GM12878 (cell line): ENCODE data around the gene MMP7. TPM values are rescaled to one million over a fixed set of nuclear protein-coding genes. Genes with fewer than 3 reads are reported as not detected.

Source experiments
- ATAC-seq: fragments of 200-7000 bp; cut with Tn5 transposase; 3 replicates; pipeline ENCODE4 v1.9.1; 2020; ENCODE audit warnings: mild to moderate bottlenecking, moderate library complexity
- BruUV-seq: library from RNA; stranded (reverse); fragments of 400-500 nt; replicated peaks from 2 replicates; lab custom pipeline; 2021; lab: Mats Ljungman, UMichigan
- CTCF ChIA-PET: fragments of 300-600 bp; sonication (Branson Sonifier 250); formaldehyde crosslinking; extraction: SDS; loops from one replicate; lab custom pipeline; 2021; ENCODE audit warnings: inconsistent platforms; lab: Yijun Ruan, JAX
- POLR2A ChIA-PET: fragments of 350-600 bp; formaldehyde crosslinking; extraction: SDS; loops from one replicate; lab custom pipeline; 2021; ENCODE audit warnings: inconsistent platforms; lab: Charles Lee
- RAD21 ChIA-PET: fragments of 300-600 bp; sonication (Branson Sonifier 250); formaldehyde crosslinking; loops from one replicate; lab custom pipeline; 2023; ENCODE audit warnings: antibody characterized with exemption; ENCODE audit not compliant: unreplicated experiment; lab: Charles Lee
- SMC1A ChIA-PET: fragments of 300-600 bp; sonication (Branson Sonifier 250); formaldehyde crosslinking; loops from one replicate; lab custom pipeline; 2023; ENCODE audit not compliant: unreplicated experiment, uncharacterized antibody; lab: Charles Lee
- DNase-seq: peaks from one replicate; pipeline ENCODE4 v3.0.0-alpha.2; 2011; ENCODE audit warnings: low read depth, low spot score
- FAIRE-seq: peaks from 3 replicates; lab custom pipeline; 2011; peaks lifted over from hg19 to GRCh38; lab: Jason Lieb, UNC
- H2AFZ ChIP-seq: 2 replicates; pipeline ENCODE4 v1.6.0; 2011; ENCODE audit warnings: low read depth, low read length, control low read depth; ENCODE audit not compliant: control insufficient read depth
- H3K27ac ChIP-seq: 2 replicates; pipeline ENCODE4 v1.5.1; 2011; ENCODE audit warnings: control low read depth; ENCODE audit not compliant: control insufficient read depth, insufficient read depth
- H3K27me3 ChIP-seq, 2 experiments: replicated peaks in 1 of 2; 2 replicates each; pipeline versions ENCODE4 v1.6.0 to v1.6.1; 2011; ENCODE audit warnings: low read length in 1 of 2; ENCODE audit not compliant: control insufficient read depth in 2 of 2, insufficient read depth in 2 of 2
- H3K36me3 ChIP-seq, 2 experiments: 2 replicates each; pipeline ENCODE4 v1.5.1; 2011; ENCODE audit warnings: low read length in 1 of 2; ENCODE audit not compliant: control insufficient read depth in 2 of 2, insufficient read depth in 2 of 2
- H3K4me1 ChIP-seq: 2 replicates; pipeline ENCODE4 v1.6.1; 2011; ENCODE audit warnings: mild to moderate bottlenecking, low read length, moderate library complexity, mixed read lengths; ENCODE audit not compliant: control insufficient read depth, insufficient read depth
- H3K4me2 ChIP-seq: 2 replicates; pipeline ENCODE4 v1.6.0; 2011; ENCODE audit warnings: control low read depth; ENCODE audit not compliant: control insufficient read depth, insufficient read depth
- H3K4me3 ChIP-seq: fragments of 200-600 bp; sonication (generic); 2 replicates; pipeline ENCODE4 v1.5.1; 2016
- H3K79me2 ChIP-seq: 2 replicates; pipeline ENCODE4 v1.6.0; 2011; ENCODE audit warnings: low read length; ENCODE audit not compliant: control insufficient read depth, insufficient read depth
- H3K9ac ChIP-seq: 2 replicates; pipeline ENCODE4 v1.8.0; 2011; ENCODE audit warnings: low read length, control low read depth, mixed read lengths; ENCODE audit not compliant: control insufficient read depth, insufficient read depth
- H3K9me3 ChIP-seq: replicated peaks from 3 replicates; pipeline ENCODE4 v1.5.1; 2011; ENCODE audit warnings: mild to moderate bottlenecking, low read length; ENCODE audit not compliant: control insufficient read depth, insufficient read depth
- H4K20me1 ChIP-seq: 2 replicates; pipeline ENCODE4 v1.6.0; 2011; ENCODE audit not compliant: control insufficient read depth, insufficient read depth
- ATF2 ChIP-seq: IDR thresholded peaks from 2 replicates; pipeline ENCODE4 v1.6.1; 2012; ENCODE audit warnings: low read length, inconsistent platforms
- BMI1 ChIP-seq: fragments of 450-650 bp; IDR thresholded peaks from 2 replicates; pipeline ENCODE4 v1.6.1; 2016; ENCODE audit warnings: mild to moderate bottlenecking, moderate library complexity, borderline replicate concordance
- EED ChIP-seq: sonication (generic); IDR thresholded peaks from 2 replicates; pipeline ENCODE4 v1.6.1; 2016; ENCODE audit warnings: antibody characterized with exemption, low read depth
- IRF4 ChIP-seq: IDR thresholded peaks from 2 replicates; pipeline ENCODE4 v1.6.1; 2011; ENCODE audit warnings: low read depth, low read length
- KLF5 ChIP-seq: fragments of 450-650 bp; IDR thresholded peaks from 2 replicates; pipeline ENCODE4 v1.6.1; 2014; ENCODE audit warnings: mild to moderate bottlenecking; ENCODE audit not compliant: partially characterized antibody
- LARP7 ChIP-seq: fragments of 450-650 bp; IDR thresholded peaks from 2 replicates; pipeline ENCODE4 v1.6.1; 2017; ENCODE audit warnings: mild to moderate bottlenecking
- MTA3 ChIP-seq: IDR thresholded peaks from 2 replicates; pipeline ENCODE4 v1.6.1; 2012; ENCODE audit warnings: low read length, inconsistent platforms, borderline replicate concordance
- NFYA ChIP-seq: IDR thresholded peaks from 2 replicates; pipeline ENCODE4 v1.6.1; 2011; ENCODE audit warnings: low read depth, mild to moderate bottlenecking, low read length, improper control_type of control experiment, borderline replicate concordance
- NR2C2 ChIP-seq: IDR thresholded peaks from 2 replicates; pipeline ENCODE4 v1.6.1; 2011; ENCODE audit warnings: borderline replicate concordance, low read depth; ENCODE audit not compliant: control insufficient read depth, insufficient read length
- PAX5 ChIP-seq: IDR thresholded peaks from 2 replicates; pipeline ENCODE4 v1.6.1; 2011; ENCODE audit warnings: low read depth, low read length, borderline replicate concordance
- POLR2A ChIP-seq: IDR thresholded peaks from 2 replicates; pipeline ENCODE4 v1.6.1; 2011; ENCODE audit warnings: low read depth, mild to moderate bottlenecking, low read length
- RUNX3 ChIP-seq: IDR thresholded peaks from 2 replicates; pipeline ENCODE4 v1.6.1; 2012; ENCODE audit warnings: low read length, inconsistent platforms
- SIX5 ChIP-seq: IDR thresholded peaks from 2 replicates; pipeline ENCODE4 v1.6.1; 2011; ENCODE audit warnings: mild to moderate bottlenecking, low read depth, low read length, moderate library complexity; ENCODE audit not compliant: severe bottlenecking
- SMAD5 ChIP-seq: IDR thresholded peaks from 2 replicates; pipeline ENCODE4 v1.6.1; 2016; ENCODE audit warnings: antibody characterized with exemption, low read depth
- SP1 ChIP-seq: IDR thresholded peaks from one replicate; pipeline ENCODE4 v1.6.1; 2011; ENCODE audit warnings: low read depth, low read length
- SPI1 ChIP-seq: IDR thresholded peaks from 2 replicates; pipeline ENCODE4 v1.6.1; 2011; ENCODE audit warnings: low read depth, mild to moderate bottlenecking, low read length, moderate library complexity, borderline replicate concordance; ENCODE audit not compliant: insufficient read depth
- SUPT20H ChIP-seq: IDR thresholded peaks from 2 replicates; pipeline ENCODE4 v1.6.1; 2011; ENCODE audit warnings: low read depth, mild to moderate bottlenecking, low read length, moderate library complexity, borderline replicate concordance; ENCODE audit not compliant: control insufficient read depth
- TARDBP ChIP-seq: IDR thresholded peaks from 2 replicates; pipeline ENCODE4 v1.6.1; 2016; ENCODE audit warnings: borderline replicate concordance
- TCF7 ChIP-seq: IDR thresholded peaks from 2 replicates; pipeline ENCODE4 v1.6.1; 2014; ENCODE audit warnings: antibody characterized with exemption, borderline replicate concordance
- WGBS: methylation state at CpG from one replicate; pipeline ENCODE4 v1.1.6; 2016; ENCODE audit warnings: low lambda C conversion rate; ENCODE audit not compliant: insufficient replicate concordance, insufficient coverage; ENCODE audit errors: missing lambda C conversion rate; 5-methylcytosine and 5-hydroxymethylcytosine counted together
- in situ Hi-C: fragments of 300-500 bp; cut with MboI; formaldehyde crosslinking; loops from 9 replicates; pipeline ENCODE4 v1.14.3; 2018; ENCODE audit warnings: mixed read lengths
- intact Hi-C: fragments of 100-400 bp; cut with micrococcal nuclease; formaldehyde crosslinking; loops from one replicate; pipeline ENCODE4 v1.14.2; 2022; ENCODE audit not compliant: unreplicated experiment
- polyA plus RNA-seq, 11 experiments: library from polyadenylated mRNA; depleted of rRNA in 4 of 11; unstranded in 6 of 11; stranded (reverse) in 5 of 11; fragments of >200 nt; fragmentation: Nextera tagmentation in 4 of 11; fragmentation: Illumina TruSeq in 1 of 11; extraction: Ambion mirVana in 4 of 11; extraction: Trizol in 1 of 11; gene quantifications; 1 replicate in 1 of 11; 2 replicates in 10 of 11; pipeline versions ENCODE4 v1.2.1 to v1.2.3, GENCODE V29; 2011 to 2016; ENCODE audit warnings: inconsistent platforms in 2 of 11, missing spikeins in 2 of 11, low read depth in 1 of 11
- total RNA-seq, 4 experiments: library from RNA; depleted of rRNA in 3 of 4; stranded (reverse); fragments of >200 nt in 3 of 4; fragmentation: Illumina TruSeq in 1 of 4; extraction: Trizol in 1 of 4; gene quantifications; 2 replicates each; pipeline versions ENCODE4 v1.2.1 to v1.2.3, GENCODE V29; 2013 to 2021

MMP7 gene
- total and polyA plus RNA-seq, 10 of the 15 experiments (the other 5 are each of a cell fraction or from before 2014, with no cell fraction given) = 0.63 to 18.0 (median 1.1) TPM

GRCh38 chr11:102522312-102523188 is 8.0 kb downstream of the MMP7 start (continued):
- TF ChIP-seq MTA3 (0 out of 2 replicates have a peak, but pooled peaks have one; percentile 27), SPI1 (peak; percentile 10; the same call in 1 of the 2 replicates), TARDBP (no peak), IRF4 (no peak), KLF5 (no peak), EED (peak; percentile 75), ATF2 (no peak), POLR2A (no peak)

- 24% methylated on average over 10 of the region's 10 CpGs for WGBS
- POLR2A ChIA-PET = no interaction called here
- in situ Hi-C loops = no loop called here
- TF ChIP-seq SIX5 = no peak
- TF ChIP-seq SUPT20H = no peak
- TF ChIP-seq SMAD5 = no peak
- no peak for TF ChIP-seq NFYA
- TF ChIP-seq TCF7 = no peak
- no peak for TF ChIP-seq NR2C2
- no peak for TF ChIP-seq MTA3
- TF ChIP-seq PAX5 = peak; percentile 38; the same call in 1 of the 2 replicates
- TF ChIP-seq LARP7 = no peak
- TF ChIP-seq RUNX3 = 0 out of 2 replicates have a peak, but pooled peaks have one; percentile 17
- no peak for TF ChIP-seq BMI1
- TF ChIP-seq SP1 = no peak
These were observed 9.4 kb downstream of the MMP7 start for GRCh38 chr11:102521121-102521520.

More at GRCh38 chr11:102521121-102521520, 9.4 kb downstream of the MMP7 start:
- H3K27ac ChIP-seq = no peak overlapping the region
- H3K4me2 ChIP-seq = no peak overlapping the region
- CTCF ChIA-PET = interaction anchor here (1.7 kb wide), 1 partner anchor 11 kb away, joined by 3 read pairs; no protein-coding TSS in a partner anchor
- H3K79me2 ChIP-seq = no peaks in the 10 kb centered on the region
- H3K36me3 ChIP-seq = no peaks in the 10 kb centered on the region
- DNase-seq (no peak), FAIRE-seq (no peak), ATAC-seq (no peak)
- H3K4me1 ChIP-seq = peaks cover 15% of the 10 kb centered on the region
- no peaks in the 10 kb centered on the region for H4K20me1 ChIP-seq
- RAD21 ChIA-PET = no interaction called here
- no TSS peak for BruUV-seq
- intact Hi-C loops = no loop called here
- no peaks in the 10 kb centered on the region for H3K27me3 ChIP-seq
- no peak overlapping the region for H2AFZ ChIP-seq
- H3K9me3 ChIP-seq = no peaks in the 10 kb centered on the region
- SMC1A ChIA-PET = no interaction called here
- no peak overlapping the region for H3K9ac ChIP-seq
- H3K4me3 ChIP-seq = no peak overlapping the region
